NCI-H1694 (cell line): Measurements from ENCODE around the gene CTNND2.

Experiments
- DNase-seq: peaks from one replicate; lab custom pipeline; 2025; lab: John Stamatoyannopoulos, UW

Gene CTNND2

GRCh38 chr5:11177999-11178711, 726.1 kb downstream of the CTNND2 start:
- DNase-seq, result no peak

DNA sequence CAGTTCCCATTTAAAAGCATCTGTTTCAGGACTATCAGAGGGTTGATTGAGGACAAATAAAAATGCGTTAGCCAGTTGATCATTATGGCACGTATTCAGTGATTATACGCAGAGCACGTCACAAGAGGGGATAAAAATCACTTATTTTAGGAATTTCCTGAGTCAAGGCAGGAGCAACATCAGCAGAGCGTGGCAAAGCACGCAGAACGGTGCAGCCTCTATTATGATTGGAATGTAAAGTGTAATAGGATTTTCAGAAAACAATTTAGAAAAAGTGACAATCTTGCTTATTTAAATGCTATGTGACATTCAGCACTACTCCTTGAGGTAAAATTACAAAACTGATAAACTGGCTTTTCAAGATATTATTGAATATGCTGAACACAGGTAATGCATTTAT, 729.7 kb downstream of the CTNND2 start:
- DNase-seq, result no peak

DNA sequence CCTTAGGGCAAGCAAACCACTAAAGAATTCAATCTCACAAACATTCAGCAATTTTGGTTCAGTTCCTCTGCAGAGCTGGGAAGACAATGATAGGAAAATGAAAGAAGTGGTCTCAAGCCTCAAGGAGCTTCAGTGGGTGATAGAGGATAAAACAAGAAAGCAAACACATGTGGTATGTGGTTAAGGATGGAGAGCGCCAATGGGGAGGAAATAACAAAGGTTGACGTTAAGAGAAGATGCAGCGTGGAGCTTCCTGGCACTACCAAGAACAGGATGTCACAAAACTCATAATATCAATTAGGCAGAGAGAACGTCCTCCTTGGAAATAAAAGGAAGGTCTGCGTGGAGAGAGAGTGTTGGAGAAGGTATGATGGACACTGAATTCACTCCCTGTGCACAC, 731.8 kb downstream of the CTNND2 start:
- no peak for DNase-seq

- no peak for DNase-seq
These were observed 733.0 kb downstream of the CTNND2 start for GRCh38 chr5:11171236-11171635.

DNA sequence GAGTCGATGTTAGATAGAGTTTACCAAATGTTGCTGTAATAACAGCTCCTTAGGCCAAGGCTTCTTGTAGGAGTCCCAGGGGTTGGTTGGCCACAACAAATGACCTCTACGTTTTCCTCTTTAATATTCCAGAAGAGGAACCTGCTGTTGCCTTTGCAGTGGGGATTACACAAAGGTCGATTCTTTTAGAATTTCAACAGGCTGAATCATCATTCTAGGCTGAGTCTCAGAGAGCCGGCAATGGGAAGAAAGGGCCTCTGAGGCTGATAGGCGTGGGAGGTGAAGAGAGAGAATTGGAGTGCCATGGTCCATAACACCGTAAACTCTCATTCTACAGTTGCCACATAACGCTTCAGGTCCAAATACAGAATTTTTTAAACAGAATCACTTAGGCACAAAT, 737.3 kb downstream of the CTNND2 start:
- no peak for DNase-seq

- no peak for DNase-seq
These were observed 739.5 kb downstream of the CTNND2 start for GRCh38 chr5:11164531-11165294.

GRCh38 chr5:11157132-11157531, 747.1 kb downstream of the CTNND2 start:
- DNase-seq, result no peak

- DNase-seq, result no peak
These were observed 750.4 kb downstream of the CTNND2 start for GRCh38 chr5:11153670-11154382.

GRCh38 chr5:11152368-11152767, 751.9 kb downstream of the CTNND2 start:
- DNase-seq, result no peak

DNA sequence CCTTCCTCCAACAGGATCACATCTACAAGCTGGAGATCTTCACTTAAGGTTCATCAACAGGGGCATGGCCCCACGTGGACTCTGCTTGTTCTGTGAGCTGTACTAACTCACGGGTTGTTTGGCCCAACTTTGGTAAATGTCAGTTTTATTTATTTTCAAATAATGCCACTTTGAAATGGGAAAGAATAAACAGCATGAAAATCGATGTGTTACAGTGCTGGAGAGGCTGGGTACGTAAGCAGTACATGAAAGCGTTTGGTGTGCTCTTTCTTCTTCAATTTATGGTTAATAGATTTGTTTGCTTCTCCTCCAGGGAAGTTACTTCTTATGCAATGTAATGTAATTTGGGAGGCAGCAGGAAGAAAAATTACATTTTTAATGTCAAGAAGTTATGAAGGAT, 753.3 kb downstream of the CTNND2 start:
- no peak for DNase-seq

DNA sequence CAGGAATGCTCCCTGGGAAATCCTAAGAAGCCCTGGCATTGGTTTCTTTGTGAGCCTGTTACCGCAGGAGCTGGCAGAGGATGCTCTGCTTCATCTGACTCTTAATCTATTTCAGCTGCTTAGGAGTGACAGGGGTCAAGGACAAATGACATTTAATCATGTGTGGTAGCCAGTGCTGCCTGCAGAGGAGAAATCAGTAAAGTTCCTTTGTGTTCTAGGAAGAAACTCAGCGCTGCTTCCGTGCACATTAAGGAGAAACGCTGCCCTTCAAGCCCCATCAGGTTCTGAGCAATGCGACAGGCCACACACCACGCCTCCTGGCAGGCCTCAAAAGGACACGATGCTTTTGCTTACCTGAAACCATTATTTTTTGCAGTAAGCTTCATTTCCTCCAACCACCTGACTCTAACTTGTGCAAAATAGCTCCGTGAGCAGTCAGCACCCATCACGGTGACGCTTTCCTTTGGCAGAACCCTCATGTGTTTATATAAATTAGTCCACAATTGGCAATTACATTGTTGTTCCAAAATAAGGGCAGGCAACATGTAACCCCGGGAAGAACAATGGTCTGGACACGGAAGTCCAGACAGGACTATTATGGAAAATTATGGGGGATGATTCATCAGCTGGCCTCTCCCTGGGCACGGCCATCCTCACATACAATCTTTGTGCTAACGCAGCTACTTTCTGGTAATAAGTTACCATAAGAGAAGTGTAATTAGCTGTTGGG, 755.3 kb downstream of the CTNND2 start:
- DNase-seq, result no peak

- no peak for DNase-seq
These were observed 758.1 kb downstream of the CTNND2 start for GRCh38 chr5:11146171-11146570.

GRCh38 chr5:11143456-11144267, 760.6 kb downstream of the CTNND2 start:
- DNase-seq, result no peak

DNA sequence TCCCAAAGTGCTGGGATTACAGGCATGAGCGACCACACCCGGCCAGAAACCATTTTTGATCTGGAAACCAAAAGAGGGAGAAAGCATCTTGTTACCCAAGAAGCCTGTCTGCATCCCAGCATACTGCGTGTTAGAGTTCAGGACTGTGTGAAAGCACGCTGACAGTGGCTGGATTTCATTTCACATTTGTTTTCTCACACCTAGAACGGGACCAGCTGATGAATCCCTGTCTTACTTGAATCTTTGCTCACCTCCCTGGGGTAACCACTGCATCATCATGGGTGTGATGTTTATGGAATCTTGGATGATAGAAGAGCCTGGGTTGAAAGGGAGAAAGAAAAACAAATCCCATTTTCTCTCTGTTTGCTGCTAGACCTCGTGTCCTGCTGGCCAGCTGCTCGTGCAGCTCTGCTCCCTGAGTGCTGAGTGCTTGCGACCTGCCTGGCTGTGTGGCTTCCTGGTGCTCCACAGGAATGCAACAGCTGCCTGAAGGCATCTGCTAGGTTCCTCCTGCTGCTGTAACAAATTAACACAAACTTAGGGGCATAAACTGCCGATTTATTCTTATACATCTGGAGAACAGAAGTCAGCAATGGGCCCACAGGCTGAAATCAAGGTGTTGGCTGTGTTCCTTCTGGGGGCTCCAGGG, 764.9 kb downstream of the CTNND2 start:
- DNase-seq, result no peak

- no peak for DNase-seq
These were observed 774.1 kb downstream of the CTNND2 start for GRCh38 chr5:11130131-11130530.

DNA sequence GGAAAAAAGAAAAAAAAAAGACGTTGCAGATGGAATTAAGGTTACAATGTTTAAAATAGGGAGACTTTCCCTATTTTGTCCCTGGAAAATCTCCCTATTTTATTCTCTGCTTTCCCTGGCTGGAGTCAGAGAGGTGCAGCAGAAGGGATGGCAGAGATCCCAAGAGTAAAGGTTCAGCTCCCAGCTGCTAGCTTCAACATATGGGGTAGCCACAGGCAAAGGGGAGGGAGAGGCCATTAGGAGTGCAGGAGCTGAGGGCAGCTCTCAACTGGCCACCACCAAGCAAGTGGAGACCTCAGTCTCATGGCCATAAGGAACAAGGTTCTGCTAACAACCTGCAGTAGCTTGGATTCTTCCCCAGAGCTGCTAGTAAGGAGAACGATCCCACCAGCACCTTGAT, 776.2 kb downstream of the CTNND2 start:
- peak; percentile 73 for DNase-seq

DNA sequence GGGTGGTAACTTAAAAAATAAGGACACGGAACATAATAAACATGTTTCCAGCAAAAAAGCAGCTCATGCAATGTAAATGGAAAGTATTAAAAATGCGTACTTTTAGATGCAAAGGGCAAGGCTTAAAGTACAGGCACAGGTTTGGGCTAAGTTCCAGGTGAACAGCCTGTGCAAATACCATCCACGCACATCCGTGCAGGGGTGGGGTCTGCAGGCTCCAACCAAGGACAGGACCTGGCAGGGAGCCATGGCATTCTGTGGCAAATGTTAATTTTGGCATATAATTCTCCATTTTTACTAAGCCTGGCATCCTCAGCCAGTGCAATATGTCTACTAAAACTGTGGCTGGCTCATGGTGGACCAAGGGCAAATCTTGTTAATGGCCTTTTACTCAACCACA, 777.4 kb downstream of the CTNND2 start:
- DNase-seq, result peak; percentile 98

DNA sequence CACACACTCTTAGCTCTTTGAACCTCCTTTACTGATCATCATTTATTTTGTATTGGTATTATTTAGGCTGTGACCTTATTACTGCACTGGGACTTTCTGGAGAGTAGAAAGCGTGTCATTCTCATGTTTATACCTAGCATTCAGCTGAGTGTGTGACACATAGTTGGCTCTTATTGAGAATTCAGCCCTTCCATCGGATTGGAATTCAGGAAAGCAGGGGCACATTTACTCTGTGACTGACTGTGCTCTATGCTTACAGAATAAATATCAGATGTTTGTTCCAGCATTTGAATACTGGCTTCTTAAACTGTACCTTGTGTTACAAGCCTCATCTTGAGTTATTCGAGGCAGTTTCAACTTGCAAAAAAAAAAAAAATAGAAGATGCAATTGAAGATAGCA, 782.4 kb downstream of the CTNND2 start:
- DNase-seq, result no peak

DNA sequence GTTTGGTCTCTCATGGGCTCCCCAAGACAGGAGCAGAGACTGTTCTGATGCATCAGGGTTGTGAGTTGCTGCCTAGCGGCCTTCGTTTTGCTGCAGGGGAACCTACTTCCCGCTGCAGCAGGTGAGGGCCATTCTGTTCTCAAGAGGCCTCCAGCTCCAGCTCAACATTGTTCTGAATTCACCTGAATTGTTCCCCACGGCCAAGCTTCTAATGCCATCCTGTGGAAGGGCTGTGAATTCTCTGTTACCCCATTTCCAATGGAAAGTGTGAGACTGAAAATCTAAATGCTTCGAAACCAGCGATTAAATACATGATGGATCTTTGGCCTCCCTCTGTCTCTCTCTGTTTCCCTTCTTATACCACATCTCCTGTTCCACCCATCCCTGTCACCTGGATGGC, 794.1 kb downstream of the CTNND2 start:
- DNase-seq, result no peak

- DNase-seq, result peak; percentile 98
These were observed 798.5 kb downstream of the CTNND2 start for GRCh38 chr5:11105696-11106095.

DNA sequence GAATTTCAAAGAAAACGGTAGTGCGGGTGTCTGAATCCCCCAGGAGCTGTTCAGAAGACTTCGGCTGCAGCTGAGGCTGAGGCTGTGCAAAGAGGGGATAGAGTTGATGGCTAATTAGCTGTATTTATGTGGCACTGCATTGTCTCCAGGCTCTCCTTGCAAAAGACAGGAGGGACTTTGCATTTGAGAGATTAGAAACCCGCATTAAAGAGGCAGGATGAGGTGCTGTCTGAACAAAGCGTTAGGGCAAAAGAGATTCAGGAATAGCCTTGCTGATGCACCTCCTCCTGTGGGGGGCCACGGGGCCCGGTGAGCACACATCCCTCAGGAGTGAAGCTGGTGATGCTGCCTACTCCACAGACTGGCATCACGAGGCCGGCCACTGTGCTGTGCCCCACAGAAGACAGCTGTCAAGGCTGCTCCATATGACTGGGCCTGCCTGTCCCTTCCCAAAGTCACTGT, 799.6 kb downstream of the CTNND2 start:
- no peak for DNase-seq
